GM18505 (cell line): ENCODE results near the gene MRTO4.
"Not testable (repeated sequence)": the region's sequence is repeated elsewhere in the genome, so short reads cannot be mapped to it uniquely, and the experiment has no call there.

ENCODE experiments used
- ATAC-seq: cut with Tn5 transposase; IDR thresholded peaks from one replicate; pipeline ENCODE4 v1.9.1; 2021; ENCODE audit not compliant: unreplicated experiment
- POLR2A ChIP-seq: IDR thresholded peaks from 4 replicates; pipeline ENCODE4 v1.6.1; 2011; ENCODE audit warnings: borderline replicate concordance; ENCODE audit not compliant: insufficient read depth, insufficient read length; ENCODE audit errors: extremely low read depth

The MRTO4 gene

DNA sequence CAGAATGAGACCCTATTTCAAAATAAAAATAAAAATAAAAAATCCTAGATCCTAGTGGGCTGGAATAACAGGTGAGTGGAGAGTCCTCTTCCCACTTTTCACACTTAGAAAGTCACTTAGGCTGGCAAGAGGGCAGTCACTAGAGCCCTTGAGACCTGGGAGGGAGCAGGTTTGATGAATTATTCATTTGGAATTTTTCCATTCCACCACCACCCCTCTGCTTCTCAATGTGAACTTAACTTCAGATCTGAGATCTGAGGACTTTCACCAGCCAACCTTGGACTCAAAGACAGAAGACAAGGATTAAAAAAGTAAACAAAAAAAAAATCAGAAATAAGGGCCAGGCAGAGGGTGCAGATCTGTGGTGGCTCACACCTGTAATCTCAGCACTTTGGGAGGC is 20.5 kb downstream of the MRTO4 start:
- TF ChIP-seq POLR2A, result no peak
- no peak for ATAC-seq

- ATAC-seq, result no peak
- no peak for TF ChIP-seq POLR2A
These were observed 21.7 kb downstream of the MRTO4 start for GRCh38 chr1:19273106-19273843.

GRCh38 chr1:19273844-19274531 is 22.4 kb downstream of the MRTO4 start:
- ATAC-seq, result not testable (repeated sequence)

- no peak for ATAC-seq
- TF ChIP-seq POLR2A, result no peak
These were observed 23.0 kb downstream of the MRTO4 start for GRCh38 chr1:19274636-19275035.

DNA sequence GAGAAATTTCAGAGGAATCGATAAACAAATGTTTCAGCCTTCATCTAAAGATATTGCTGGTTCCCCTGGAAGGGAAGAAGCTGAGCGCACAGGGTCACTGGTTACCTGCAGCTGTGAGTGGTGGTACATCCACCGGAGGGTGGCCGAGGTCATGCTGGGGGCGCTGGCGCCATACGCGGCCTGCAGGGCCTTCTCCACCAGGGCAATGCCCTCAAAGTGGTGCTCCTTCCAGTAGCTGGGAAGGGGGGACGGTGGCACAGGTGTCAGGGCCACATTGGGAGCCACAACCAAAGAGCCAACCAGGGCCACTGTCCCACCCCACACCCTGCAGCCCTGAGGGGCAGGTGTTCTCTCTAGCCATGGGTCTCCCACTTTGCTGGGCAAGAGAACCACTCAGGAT is 32.3 kb downstream of the MRTO4 start:
- no peak for ATAC-seq
- TF ChIP-seq POLR2A, result no peak

DNA sequence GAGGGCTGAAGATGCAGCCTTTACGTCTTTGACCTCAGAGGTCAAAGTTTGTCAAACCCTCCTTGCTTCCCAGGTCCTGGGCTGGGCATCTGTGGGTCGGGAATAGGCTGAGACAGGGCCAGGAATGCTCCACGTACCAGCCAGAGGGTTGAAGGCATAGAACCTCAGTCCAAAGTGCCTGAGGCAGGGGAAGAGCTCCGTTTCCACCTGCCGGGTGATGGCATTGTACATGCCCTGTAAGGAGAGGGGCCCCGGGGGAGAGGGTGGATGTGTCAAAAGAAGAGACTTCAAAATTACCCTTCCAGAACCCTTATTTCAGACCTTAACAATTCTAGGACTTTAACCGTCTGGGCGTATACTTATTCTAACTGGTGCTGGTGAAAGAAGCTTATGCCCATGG is 33.3 kb downstream of the MRTO4 start:
- no peak for ATAC-seq
- no peak for TF ChIP-seq POLR2A

DNA sequence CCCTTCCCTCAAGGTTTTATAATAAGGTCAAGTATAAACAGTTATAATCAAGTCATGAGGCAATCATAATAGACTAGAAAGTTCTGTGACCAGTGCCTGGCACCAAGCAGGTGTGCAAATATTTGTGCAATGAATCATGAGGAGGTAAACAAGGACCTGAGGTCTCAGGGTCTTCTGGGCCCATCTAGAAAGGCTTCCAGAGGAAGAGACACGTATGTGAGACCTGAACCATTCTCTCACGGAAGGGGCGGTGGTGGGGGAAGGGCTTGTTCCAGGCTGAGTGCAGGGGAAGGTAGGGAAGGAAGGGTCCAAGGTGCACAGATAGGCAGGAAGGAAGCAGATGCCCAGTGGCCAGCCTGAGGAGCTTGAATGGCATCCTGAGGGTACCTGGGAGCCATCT is 33.8 kb downstream of the MRTO4 start:
- not testable (repeated sequence) for ATAC-seq

- not testable (repeated sequence) for ATAC-seq
These were observed 34.2 kb downstream of the MRTO4 start for GRCh38 chr1:19285807-19286206.

GRCh38 chr1:19287436-19288185 is 36.0 kb downstream of the MRTO4 start:
- no peak for ATAC-seq

GRCh38 chr1:19288324-19289241 is 37.0 kb downstream of the MRTO4 start, which contains the start of gene AKR7A3:
AKR7A3 (minus strand) TSS chr1:19288770; CDS start chr1:19288709, 61 bp downstream.
- ATAC-seq, result not testable (repeated sequence)

More at GRCh38 chr1:19287436-19288185, 36.0 kb downstream of the MRTO4 start:
- TF ChIP-seq POLR2A, result no peak

GRCh38 chr1:19289244-19289643 is 37.6 kb downstream of the MRTO4 start:
- ATAC-seq, result no peak
- no peak for TF ChIP-seq POLR2A

DNA sequence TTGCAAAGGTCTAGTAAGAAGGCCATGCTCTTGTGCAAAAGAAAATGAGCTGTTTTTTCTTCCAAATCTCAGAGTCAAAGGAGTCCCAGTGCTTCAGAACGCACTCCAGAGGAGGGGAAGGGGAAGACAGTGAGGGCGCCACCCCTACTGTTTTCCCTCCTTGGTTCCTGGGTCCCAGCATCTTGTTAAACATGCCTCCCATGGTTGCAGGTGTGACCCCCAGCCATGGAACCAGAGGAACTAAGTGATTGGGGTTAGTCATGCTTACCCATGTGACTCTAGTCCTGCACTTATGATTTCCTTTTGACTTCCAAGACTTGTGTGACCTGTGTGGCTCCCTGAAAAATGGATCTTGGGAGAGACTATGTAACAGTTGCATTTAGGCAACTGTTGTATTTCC is 43.0 kb downstream of the MRTO4 start:
- TF ChIP-seq POLR2A, result no peak
- no peak for ATAC-seq

- no peak for TF ChIP-seq POLR2A
- ATAC-seq, result no peak
These were observed 48.6 kb downstream of the MRTO4 start for GRCh38 chr1:19300211-19300610.

DNA sequence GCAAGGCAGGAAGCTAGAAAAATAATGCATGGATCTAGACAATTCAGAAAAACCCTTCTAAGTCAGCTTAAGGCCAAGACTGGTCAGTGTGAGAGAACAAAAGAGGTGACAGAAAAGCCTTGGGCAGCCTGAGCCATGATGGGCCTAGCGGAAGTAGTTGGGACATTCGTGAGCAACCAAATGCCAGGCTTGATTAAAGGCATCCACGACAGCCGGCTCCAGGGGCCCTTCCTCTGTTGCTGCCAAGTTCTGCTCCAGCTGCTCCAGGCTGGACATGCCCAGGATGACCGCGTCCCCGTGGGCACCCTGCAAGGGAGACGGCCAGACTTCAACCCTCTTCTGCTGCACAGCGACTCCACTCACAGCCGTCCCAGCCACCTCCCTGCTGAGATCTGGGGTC is 52.5 kb downstream of the MRTO4 start:
- not testable (repeated sequence) for ATAC-seq
